Endometrial microvascular endothelial cells (primary cell): Measurements from ENCODE around the gene FCSK. TPM values are rescaled to one million over a fixed set of nuclear protein-coding genes. Genes with fewer than 3 reads are reported as not detected.

Experiments used
- in situ Hi-C: cut with HindIII; loops from 2 replicates; pipeline ENCODE4 v1.10.0; 2017; ENCODE audit warnings: low sequenced_read_pairs, low pct_unique_long_range_greater_than_20kb; ENCODE audit errors: inconsistent ontology term
- total RNA-seq: library from RNA; depleted of rRNA; stranded (reverse); fragments of >200 nt; gene quantifications from one replicate; pipeline ENCODE4 v1.2.3, GENCODE V29; 2015; ENCODE audit errors: inconsistent ontology term

The FCSK gene
- total RNA-seq, 1 donor from 2014 or later = 8.2 TPM

DNA sequence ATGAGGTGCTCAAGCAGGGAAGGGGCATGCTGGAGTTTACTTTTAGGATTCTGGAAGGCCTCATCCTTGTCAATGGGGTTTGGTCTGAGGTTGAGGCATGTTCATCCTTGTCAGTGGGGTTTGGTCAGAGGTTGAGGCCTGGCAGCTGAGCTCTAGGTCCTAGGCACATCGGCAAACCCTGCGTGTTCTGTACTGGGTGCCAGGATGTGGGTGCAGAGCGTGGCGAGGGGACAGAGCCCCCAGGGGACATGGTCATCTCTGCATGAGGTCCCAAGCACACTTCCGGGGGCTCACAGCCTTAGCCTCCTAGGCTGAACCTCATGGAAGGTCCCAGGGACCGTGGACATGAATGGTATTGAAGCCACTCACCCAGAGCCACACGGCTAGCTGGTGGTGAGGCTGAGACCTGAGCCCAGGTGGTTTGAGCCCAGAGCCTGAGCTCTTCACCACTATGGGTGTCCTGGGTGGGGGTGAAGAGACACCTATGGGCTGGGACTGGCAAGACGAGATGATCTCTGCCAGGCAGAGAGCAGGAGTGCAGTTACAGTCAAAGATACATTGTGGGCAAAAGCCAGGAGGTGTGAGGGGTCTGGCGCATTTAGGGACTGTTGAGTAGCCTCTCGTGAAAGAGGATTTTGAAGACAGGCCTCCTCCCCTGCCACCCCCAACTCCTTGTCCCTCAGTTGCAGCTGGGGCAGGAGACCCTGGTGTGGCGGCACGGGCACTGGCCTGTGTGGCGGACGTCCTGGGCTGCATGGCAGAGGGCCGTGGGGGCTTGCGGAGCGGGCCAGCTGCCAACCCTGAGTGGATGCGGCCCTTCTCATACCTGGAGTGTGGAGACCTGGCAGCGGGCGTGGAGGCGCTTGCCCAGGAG is 19.3 kb downstream of the FCSK start:
- in situ Hi-C loops = no loop called here

DNA sequence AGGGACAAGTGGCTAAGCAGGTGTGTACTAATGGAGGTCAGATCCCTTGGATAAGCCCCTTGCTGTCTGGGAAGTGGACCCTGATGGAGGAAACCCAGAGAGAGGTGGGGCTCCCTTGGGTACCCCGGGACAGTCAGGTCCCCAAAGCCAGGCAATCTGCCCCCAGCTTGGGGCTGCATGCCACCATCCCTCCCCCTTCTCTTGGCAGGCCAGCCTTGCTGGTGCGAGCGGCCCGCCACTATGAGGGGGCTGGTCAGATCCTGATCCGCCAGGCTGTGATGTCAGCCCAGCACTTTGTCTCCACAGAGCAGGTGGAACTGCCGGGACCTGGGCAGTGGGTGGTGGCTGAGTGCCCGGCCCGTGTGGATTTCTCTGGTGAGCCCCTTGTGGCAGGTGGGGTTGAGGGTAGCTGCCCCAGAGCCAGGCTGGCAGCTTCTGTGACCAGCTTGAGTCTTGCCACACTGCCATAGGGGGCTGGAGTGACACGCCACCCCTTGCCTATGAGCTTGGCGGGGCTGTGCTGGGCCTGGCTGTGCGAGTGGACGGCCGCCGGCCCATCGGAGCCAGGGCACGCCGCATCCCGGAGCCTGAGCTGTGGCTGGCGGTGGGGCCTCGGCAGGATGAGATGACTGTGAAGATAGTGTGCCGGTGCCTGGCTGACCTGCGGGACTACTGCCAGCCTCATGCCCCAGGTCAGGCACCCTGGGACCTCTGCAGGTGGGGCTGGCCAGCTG is 20.1 kb downstream of the FCSK start:
- in situ Hi-C loops = no loop called here

DNA sequence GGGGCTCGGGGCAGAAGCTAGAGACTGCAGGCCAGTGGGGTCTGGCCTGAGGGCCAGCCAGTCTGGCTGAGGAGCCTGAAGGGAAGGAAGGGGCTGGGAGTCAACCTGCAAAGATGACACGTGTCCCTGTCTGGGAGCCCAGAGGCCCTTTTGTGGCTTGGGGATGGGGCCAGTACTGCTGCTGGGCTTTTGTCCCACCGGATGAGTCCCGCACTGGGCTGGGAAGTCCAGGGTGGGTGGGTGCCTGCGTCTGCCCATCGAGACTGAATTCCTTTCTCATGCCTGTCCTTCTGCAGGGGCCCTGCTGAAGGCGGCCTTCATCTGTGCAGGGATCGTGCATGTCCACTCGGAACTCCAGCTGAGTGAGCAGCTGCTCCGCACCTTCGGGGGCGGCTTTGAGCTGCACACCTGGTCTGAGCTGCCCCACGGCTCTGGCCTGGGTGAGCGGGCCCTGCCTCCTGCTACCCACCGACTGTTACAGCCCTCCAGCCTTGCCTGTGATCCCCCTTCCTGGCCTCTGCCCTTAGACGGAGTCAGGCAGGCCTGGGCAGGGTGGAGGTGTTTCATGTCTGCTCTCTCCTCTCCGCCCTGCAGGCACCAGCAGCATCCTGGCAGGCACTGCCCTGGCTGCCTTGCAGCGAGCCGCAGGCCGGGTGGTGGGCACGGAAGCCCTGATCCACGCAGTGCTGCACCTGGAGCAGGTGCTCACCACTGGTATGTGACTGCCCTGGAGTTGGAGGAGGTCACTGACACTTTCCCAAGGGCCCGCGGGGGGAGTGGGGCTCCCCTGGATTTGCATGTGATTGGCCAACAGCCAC is 20.9 kb downstream of the FCSK start:
- in situ Hi-C loops = no loop called here

DNA sequence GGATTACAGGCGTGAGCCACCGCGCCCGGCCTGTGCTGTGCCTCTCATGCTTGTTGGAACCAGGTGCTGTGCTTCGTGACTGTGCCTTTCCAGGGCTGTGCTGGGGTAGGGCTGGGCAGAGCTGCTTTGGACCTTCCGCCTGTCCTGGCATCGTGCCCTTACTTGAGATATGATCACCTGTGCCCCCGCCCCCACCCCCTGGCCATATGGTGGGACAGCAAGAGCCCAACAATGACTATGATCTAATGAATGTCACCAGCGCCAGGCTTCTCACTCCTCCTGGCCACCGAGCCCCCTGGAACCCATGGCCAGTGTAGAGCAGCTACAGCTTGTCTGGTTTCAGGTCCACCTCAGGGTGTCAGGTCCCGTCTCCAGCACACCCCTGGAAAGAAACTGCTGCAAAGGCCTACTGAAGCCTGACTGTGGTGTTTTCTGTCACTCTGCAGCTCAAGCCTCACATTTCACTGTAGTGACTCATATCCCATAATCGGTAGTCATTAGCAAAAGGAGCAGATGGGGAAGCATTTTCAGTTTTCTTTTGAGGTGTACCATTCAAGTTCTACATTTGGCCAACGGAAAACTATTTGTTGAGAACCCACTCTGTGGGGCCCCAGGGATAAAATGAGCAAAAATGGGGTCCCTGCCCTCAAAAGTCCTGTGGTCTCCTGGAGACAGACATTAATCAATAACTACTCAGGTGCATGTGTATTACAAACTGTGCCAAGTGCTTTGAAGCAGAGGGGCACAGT is 22.1 kb downstream of the FCSK start:
- in situ Hi-C loops = no loop called here

DNA sequence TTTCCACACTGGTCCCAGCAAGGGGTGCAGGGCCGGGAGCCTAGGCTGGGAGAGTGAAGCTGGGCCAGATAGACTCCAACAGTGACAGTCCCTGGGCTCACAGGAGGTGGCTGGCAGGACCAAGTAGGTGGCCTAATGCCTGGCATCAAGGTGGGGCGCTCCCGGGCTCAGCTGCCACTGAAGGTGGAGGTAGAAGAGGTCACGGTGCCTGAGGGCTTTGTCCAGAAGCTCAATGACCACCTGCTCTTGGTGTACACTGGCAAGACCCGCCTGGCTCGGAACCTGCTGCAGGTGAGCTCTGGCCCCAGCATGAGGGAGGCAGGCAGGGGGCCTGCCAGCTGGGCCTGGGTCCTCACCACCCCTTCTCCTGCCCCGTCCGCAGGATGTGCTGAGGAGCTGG is 23.8 kb downstream of the FCSK start:
- in situ Hi-C loops = no loop called here

DNA sequence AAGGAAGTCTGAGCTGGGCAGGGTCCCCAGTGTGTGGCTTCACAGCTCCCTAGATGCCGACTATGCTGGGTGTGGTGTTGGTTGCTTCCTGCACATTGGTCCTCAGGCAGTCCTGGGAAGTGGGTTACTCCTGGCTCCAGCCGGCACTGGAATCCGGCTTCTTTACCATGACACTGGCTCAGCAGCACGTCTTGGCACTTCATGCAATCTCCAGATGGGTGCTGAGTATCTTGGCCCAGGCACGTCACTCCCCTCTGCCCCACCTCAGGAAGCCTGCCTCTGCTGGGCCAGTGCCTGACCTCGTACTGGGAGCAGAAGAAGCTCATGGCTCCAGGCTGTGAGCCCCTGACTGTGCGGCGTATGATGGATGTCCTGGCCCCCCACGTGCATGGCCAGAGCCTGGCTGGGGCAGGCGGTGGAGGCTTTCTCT is 24.5 kb downstream of the FCSK start:
- in situ Hi-C loops = no loop called here

DNA sequence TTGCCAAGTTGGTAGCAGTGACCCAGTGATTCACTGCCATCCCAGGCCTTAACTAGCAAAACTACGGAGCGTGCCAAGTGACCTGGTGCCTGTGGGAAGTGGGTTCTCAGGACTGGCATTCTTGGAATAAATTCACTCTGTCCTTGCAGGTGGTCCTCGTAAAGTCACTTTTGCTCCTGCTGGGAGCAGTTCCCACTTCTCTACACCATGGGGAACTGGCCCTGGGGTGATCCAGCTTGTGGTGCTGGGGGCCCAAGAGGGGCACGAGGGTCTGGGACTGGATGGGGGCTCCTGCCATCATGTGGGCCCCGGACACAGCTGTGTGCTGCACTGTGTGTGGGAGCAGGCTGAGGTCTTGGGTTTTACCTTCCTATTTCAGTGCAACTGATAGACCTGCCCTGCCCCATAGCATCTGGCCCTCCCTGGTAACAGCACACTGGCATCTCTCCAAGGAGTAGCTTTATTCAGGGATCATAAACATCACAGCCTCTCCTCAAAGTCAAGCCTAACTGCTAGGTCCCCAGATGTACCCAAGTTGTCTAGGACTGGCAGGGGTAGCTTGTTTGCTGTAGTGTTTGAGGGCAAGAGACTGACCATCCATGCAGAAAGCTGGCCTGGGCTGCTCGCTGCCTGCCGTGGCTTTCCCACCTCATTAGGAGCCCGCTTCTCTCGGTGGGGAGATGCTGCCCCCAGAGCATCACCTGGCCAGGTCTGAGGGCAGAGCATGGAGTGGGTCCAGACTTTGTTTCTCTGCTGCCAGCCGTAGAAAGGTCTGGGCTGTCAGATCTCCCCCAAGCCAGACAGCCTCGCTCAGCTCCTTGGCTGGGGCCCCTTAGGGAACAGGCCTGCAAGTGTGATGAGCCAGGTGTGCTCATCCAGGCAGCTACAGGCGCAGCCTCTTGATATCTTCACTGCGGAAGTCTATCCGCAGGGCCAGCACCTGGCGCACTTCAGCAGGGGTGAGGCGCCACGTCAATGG is 26.0 kb downstream of the FCSK start:
- in situ Hi-C loops = no loop called here

DNA sequence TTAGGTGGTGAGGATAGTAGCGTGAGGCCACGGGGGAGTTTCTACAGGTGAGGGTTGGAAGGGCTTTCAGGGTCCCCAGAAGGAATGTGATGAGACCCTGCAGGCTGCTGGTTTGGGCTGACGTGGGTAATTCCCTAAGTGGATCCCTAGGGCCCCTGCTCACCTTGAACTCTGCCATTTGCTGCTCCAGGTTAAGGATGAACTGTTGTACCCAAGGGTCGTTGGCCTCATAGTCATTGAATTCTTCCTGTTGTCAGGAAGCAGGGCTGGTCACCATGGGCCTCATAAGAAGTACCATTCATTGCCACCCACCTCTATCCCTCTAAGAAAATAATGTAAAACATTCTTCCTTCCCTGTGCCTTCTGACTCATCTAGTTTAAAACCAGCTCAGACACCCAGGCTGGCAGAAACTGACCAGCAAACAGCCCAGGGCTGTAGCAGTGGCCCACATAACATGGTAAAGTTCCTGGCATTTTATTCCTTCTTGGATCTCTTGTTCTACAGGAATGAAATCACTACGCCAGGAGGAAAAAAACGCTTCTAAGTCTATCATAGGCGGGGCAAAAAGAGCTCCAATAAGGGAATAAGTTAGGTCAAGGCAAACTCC is 27.6 kb downstream of the FCSK start:
- in situ Hi-C loops = no loop called here

DNA sequence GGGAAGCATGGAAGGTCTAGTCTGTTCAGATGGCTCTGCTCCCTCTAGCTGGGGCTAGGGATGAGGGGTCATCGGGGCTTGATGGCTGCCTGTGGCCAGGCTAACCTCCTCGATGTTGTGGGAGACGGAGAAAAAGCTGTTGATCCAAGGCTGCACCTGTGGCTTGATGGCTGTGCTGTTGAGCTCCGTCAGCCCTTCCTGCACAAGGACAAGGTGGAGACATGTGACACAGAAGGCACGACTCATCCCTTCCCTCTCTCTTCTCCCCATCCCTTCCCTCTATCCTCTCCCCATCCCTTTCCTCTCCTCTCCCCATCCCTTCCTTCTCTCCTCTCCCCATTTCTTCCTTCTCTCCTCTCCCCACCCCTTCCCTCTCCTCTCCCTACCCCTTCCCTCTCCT is 28.2 kb downstream of the FCSK start:
- in situ Hi-C loops = no loop called here

DNA sequence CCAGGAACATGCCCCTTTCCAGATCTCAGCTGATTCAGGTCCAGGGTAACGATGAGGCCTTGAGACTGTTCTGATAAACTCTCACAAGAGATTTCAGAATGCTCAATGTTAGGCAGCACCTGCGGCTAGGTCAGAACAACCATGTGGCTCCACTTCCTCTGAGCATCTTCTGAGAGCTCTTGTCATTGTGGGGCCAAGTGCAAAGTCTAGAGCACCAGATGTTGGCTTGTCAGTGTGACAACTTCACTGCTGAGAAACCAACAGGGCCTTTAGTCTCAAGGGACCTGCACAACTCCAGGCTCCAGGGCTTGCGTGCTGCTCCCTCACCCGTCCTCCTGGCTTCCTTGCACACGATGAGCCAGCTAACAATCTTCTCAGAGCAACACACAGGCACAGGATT is 29.0 kb downstream of the FCSK start:
- in situ Hi-C loops = no loop called here

DNA sequence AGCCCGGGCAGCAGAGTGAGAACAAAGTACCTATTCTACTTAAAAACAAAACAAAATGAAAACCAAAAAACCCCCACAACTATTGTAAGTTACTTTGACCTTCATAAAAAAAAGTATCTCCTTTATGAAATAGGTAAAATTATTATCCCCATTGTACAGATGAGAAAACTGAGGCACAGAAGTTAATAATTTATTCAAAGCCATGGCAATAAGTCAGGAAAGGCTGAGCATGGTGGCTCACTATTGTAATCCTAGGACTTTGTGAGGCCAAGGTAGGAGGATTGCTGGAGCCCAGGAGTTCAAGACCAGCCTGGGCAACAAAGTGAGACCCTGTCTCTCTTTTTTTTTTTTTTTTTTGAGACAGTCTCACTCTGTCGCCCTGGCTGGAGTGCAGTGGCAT is 30.5 kb downstream of the FCSK start:
- in situ Hi-C loops = no loop called here

DNA sequence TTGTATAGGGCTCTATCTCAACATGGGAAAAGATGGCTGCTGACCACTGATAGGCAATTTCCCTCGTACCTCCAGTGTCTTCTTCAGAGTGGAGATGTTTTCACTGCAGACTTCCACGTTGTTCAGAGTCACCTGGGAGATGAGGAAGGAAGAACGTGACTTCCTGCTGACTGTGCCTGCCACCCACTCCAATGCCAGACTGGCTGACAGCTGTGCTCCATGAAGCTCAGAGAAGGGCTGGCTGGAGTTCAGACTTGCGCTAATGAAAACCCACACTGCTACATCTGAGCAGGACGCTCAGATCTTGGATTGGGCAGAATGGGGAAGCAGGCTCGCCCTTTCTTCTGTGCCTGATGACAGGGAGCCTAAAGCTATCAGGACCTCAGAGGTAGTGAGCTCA is 35.9 kb downstream of the FCSK start:
- in situ Hi-C loops = no loop called here

DNA sequence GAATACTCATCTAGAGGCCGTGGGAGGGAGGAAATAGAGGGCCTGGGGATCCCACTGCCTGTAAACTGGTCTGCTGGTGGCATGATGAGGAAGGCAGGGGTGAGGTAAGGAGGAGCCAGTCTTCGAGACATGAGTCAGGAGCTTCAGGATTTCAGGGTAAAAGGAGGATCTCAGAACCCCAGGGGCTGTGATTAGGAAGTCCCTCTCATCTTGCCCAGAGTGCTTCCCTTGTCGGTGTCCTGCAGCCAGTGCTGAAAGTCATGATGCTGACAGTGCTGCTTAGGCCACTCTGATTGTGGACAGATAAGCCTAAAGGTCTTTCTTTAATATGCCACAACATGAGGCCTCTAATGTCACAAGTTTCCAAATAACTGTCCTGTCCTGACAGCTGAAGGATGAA is 39.4 kb downstream of the FCSK start:
- in situ Hi-C loops = no loop called here

DNA sequence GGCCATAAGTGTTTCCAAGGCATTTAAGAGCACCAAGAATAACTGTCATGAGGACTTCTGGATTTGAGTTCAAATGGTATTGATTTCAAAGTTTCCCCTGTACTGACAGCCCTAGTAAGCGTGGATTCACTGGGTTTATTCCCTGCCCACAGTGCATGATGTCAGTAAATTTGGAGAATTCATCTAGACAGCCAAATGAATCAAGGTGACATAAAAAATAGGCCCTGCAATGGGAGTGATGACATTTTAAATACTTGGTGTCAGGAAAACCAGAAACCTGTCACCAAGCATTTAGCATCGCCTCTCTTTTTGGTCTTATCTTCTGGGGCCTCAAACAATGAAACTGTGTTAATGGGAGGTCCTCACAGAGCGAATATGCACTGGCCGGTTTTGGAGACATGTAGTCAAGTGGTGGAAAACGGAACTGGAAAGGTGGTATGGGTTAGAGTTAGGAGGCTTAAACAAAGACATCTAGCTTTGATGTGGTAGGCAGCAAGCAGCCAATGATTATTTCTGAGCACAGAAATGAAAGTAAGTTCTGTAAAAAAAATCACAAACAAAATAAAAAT is 39.9 kb downstream of the FCSK start:
- in situ Hi-C loops = no loop called here

DNA sequence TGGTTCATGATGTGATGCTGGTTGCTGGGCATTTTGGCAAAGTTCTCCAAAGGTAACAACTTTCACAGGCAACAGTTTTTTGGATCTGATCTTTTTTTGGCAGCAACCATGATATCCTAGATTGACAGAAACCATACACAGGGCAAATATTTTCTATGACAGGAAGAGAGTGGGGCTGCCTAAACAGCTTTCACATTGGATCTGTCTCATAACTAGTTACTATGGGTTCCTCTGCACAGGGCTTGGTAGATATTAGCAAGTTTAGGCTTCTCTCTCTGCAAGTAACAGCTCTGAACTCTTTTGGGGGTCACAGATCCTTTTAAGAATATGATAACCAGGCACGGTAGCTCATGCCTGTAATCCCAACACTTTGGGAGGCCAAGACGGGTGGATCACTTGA is 40.4 kb downstream of the FCSK start:
- in situ Hi-C loops = no loop called here

DNA sequence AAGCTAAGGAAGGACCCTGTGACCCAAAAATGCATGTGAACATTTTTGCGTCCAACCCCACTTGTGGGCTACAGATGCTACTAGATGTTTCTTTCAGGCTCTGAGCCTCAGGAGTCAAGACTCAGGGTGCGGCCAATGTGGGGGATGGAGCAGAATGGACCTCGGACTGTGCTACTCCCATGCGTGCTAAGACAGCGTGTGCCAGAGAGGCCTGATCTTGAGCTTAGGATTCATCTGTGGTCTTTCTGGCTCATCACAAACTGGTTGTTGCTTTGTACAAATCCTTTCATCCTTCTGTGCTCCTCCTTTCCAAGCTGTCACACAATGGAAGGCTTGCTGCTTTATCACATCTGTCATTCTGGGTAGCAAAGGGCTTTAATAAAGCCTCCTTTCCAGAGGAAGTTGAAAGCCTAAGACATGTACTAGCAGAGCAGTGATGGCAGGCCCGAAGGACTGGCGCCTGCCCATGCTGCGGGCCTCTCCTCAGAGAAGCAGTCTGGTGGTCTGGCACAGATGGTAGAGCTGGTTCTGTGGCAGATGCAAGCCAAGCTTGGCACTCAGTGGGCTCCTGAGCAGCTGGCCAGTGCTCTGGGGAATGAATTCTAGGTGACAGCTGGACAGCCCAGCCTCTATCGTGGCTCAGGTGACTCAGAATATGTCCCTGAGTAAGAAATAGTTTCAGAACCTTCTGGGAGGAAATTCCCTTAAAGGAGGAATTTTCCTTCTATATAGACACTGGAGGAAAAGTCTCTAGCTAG is 41.2 kb downstream of the FCSK start:
- in situ Hi-C loops = no loop called here
